WTC11 (cell line): ENCODE data around the gene BABAM2.

Experiments used
- GABPB1 ChIP-seq: sonication (generic); formaldehyde crosslinking; IDR thresholded peaks from 2 replicates; pipeline ENCODE4 v1.8.1; 2023; ENCODE audit warnings: mild to moderate bottlenecking, missing genetic modification reagents
- NFE2L1 ChIP-seq: sonication (generic); formaldehyde crosslinking; IDR thresholded peaks from 2 replicates; pipeline ENCODE4 v1.8.1; 2023; ENCODE audit warnings: missing genetic modification reagents
- NR3C1 ChIP-seq: sonication (generic); formaldehyde crosslinking; conservative IDR thresholded peaks from 2 replicates; pipeline ENCODE4 v1.8.1; 2023; ENCODE audit warnings: low read depth, mild to moderate bottlenecking, missing genetic modification reagents
- TEAD4 ChIP-seq: sonication (generic); formaldehyde crosslinking; IDR thresholded peaks from 2 replicates; pipeline ENCODE4 v1.8.0; 2022; ENCODE audit warnings: mild to moderate bottlenecking, missing genetic modification reagents
- TF ChIP-seq, protein P1 (sequence below): fragments of 200-600 bp; IDR thresholded peaks from 2 replicates; pipeline ENCODE4 v1.8.0; 2022; ENCODE audit warnings: antibody characterized with exemption
- TF ChIP-seq, protein P2 (sequence below): sonication (generic); formaldehyde crosslinking; IDR thresholded peaks from 2 replicates; pipeline ENCODE4 v1.8.0; 2022; ENCODE audit warnings: mild to moderate bottlenecking, missing genetic modification reagents

DNA sequence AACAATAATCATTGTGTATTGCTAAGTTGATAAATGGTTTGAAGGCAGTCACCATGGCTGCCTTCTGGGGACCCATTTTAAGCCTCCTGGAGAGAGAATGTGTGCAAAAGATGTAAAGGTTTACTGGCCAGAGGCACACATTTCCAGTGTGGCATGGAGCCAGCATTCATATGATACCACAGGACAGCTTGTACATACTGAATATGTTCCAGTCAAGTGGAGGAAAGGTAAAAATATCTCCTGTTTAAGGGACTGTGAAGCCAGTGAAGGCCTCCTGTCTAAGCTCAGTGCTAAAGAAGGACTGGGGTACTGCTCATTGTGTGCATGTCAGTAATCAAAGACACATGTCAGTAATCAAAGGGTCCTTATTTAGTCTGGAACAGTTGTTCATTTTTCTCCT lies 119.2 kb downstream of the BABAM2 start:
- TF ChIP-seq, protein P1, sequence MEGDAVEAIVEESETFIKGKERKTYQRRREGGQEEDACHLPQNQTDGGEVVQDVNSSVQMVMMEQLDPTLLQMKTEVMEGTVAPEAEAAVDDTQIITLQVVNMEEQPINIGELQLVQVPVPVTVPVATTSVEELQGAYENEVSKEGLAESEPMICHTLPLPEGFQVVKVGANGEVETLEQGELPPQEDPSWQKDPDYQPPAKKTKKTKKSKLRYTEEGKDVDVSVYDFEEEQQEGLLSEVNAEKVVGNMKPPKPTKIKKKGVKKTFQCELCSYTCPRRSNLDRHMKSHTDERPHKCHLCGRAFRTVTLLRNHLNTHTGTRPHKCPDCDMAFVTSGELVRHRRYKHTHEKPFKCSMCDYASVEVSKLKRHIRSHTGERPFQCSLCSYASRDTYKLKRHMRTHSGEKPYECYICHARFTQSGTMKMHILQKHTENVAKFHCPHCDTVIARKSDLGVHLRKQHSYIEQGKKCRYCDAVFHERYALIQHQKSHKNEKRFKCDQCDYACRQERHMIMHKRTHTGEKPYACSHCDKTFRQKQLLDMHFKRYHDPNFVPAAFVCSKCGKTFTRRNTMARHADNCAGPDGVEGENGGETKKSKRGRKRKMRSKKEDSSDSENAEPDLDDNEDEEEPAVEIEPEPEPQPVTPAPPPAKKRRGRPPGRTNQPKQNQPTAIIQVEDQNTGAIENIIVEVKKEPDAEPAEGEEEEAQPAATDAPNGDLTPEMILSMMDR = no peak
- no peak for TF ChIP-seq GABPB1 (CRISPR knock-in tag)
- TF ChIP-seq, protein P2, sequence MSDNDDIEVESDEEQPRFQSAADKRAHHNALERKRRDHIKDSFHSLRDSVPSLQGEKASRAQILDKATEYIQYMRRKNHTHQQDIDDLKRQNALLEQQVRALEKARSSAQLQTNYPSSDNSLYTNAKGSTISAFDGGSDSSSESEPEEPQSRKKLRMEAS (CRISPR knock-in tag) = no peak
- no peak for TF ChIP-seq NR3C1
- TF ChIP-seq TEAD4 = no peak
- no peak for TF ChIP-seq NFE2L1
